K562 (cell line): ENCODE results near the gene AGPAT4. TPM values are rescaled to one million over a fixed set of nuclear protein-coding genes. Genes with fewer than 3 reads are reported as not detected.

Experiments
- ADNP ChIP-seq: fragments of 200-800 bp; sonication (Bioruptor generic); IDR thresholded peaks from 2 replicates; pipeline ENCODE4 v1.6.1; 2016; ENCODE audit warnings: missing genetic modification characterization, missing compliant biosample characterization
- ATF3 ChIP-seq, 2 experiments: fragments of 450-650 bp in 1 of 2; sonication (generic) in 1 of 2; formaldehyde crosslinking in 1 of 2; IDR thresholded peaks in 1 of 2; conservative IDR thresholded peaks in 1 of 2; 2 replicates each; pipeline versions ENCODE4 v1.6.1 to v1.8.1; 2016 to 2023; ENCODE audit warnings: mild to moderate bottlenecking in 2 of 2, moderate library complexity in 2 of 2, inconsistent platforms in 1 of 2, missing genetic modification reagents in 1 of 2
- NFE2 ChIP-seq: IDR thresholded peaks from 2 replicates; pipeline ENCODE4 v1.6.1; 2014; ENCODE audit warnings: antibody characterized with exemption, low read depth
- PKNOX1 ChIP-seq: fragments of 450-650 bp; IDR thresholded peaks from 2 replicates; pipeline ENCODE4 v1.6.1; 2016
- ZBTB1 ChIP-seq: sonication (generic); formaldehyde crosslinking; IDR thresholded peaks from 2 replicates; pipeline ENCODE4 v1.8.1; 2023; ENCODE audit warnings: missing genetic modification reagents, low read depth, mild to moderate bottlenecking, borderline replicate concordance
- ZBTB11 ChIP-seq, 3 experiments: fragments of 200-800 bp in 1 of 3; fragments of 250-450 bp in 1 of 3; fragments of 450-650 bp in 1 of 3; sonication (Bioruptor Pico) in 1 of 3; sonication (Bioruptor generic) in 1 of 3; formaldehyde crosslinking in 1 of 3; IDR thresholded peaks; 2 replicates each; pipeline versions ENCODE4 v1.6.1 to v1.8.0; 2016 to 2022; ENCODE audit warnings: mild to moderate bottlenecking in 2 of 3, missing genetic modification characterization in 2 of 3, missing compliant biosample characterization in 1 of 3, moderate library complexity in 1 of 3
- ZNF830 ChIP-seq: fragments of 250-450 bp; sonication (Bioruptor Pico); IDR thresholded peaks from 2 replicates; pipeline ENCODE4 v1.5.0; 2021; ENCODE audit warnings: mild to moderate bottlenecking
- polyA plus RNA-seq, 8 experiments: library from polyadenylated mRNA; depleted of rRNA in 4 of 8; stranded (reverse) in 5 of 8; unstranded in 3 of 8; fragments of >200 nt; fragmentation: Nextera tagmentation in 2 of 8; fragmentation: Illumina TruSeq in 1 of 8; extraction: Ambion mirVana in 2 of 8; extraction: Trizol in 1 of 8; gene quantifications; 2 replicates each; pipeline versions ENCODE4 v1.2.1 to v1.2.3, GENCODE V29; 2011 to 2014; ENCODE audit warnings: inconsistent platforms in 1 of 8, missing spikeins in 1 of 8
- total RNA-seq, 7 experiments: library from RNA; depleted of rRNA in 6 of 7; stranded (reverse); fragments of >200 nt in 6 of 7; fragmentation: Illumina TruSeq in 2 of 7; extraction: Trizol in 2 of 7; gene quantifications; 2 replicates each; pipeline versions ENCODE4 v1.2.1 to v1.2.3, GENCODE V29; 2011 to 2021; ENCODE audit warnings: low replicate concordance in 1 of 7

AGPAT4 gene
- total and polyA plus RNA-seq, 9 of the 15 experiments (the other 6 are each of a cell fraction or from before 2014, with no cell fraction given): 2.2 to 15.0 (median 5.7) TPM

GRCh38 chr6:161261325-161261724, 12.5 kb downstream of the AGPAT4 start (continued):
- peak; percentile 76 for TF ChIP-seq PKNOX1
- no peak for TF ChIP-seq ZNF830 (CRISPR knock-in tag)
- TF ChIP-seq ZBTB11 (CRISPR knock-in tag; IDR thresholded peaks at IDR 0.05): no peak
- peak; percentile 35; the same call in 1 of the 2 replicates for TF ChIP-seq NFE2
- no peak for TF ChIP-seq ZBTB1 (CRISPR knock-in tag)
- no peak for TF ChIP-seq ADNP (tag)
- peak; percentile 27; the same call in 1 of the 2 replicates for TF ChIP-seq ATF3 (IDR thresholded peaks at IDR 0.05)
- no peak for TF ChIP-seq ATF3 (CRISPR knock-in tag; conservative IDR thresholded peaks at IDR 0.05)
